T-cell (primary cell): ENCODE results near the gene HEPHL1. TPM values are rescaled to one million over a fixed set of nuclear protein-coding genes. Genes with fewer than 3 reads are reported as not detected.

ENCODE experiments used
- ATAC-seq, 4 experiments: fragments of 200-7000 bp in 3 of 4; fragments of 150-1000 bp in 1 of 4; cut with Tn5 transposase; replicated peaks in 1 of 4; 1 replicate in 3 of 4; 2 replicates in 1 of 4; pipeline ENCODE4 v1.10.0; 2021; ENCODE audit warnings: moderate library complexity in 3 of 4, mild to moderate bottlenecking in 2 of 4, moderate number of reproducible peaks in 1 of 4
- CTCF ChIA-PET, 2 donors: fragments of 300-600 bp; sonication (Branson Sonifier 250); formaldehyde crosslinking; loops; one replicate each; lab custom pipeline; 2022; ENCODE audit warnings: antibody characterized with exemption in 2 of 2; lab: Charles Lee
- POLR2A ChIA-PET, 2 donors: fragments of 300-600 bp; sonication (Branson Sonifier 250); formaldehyde crosslinking; loops; one replicate each; lab custom pipeline; 2022; ENCODE audit warnings: antibody characterized with exemption in 2 of 2; lab: Charles Lee
- DNase-seq, 35 experiments: peaks; one replicate each; pipeline versions ENCODE4 v3.0.0 to v3.0.0-alpha.2; 2013 to 2023
- H3K27ac ChIP-seq: one replicate; pipeline ENCODE4 v1.5.1; 2013; ENCODE audit warnings: low read length
- H3K27me3 ChIP-seq, 2 experiments: replicated peaks in 1 of 2; 1 replicate in 1 of 2; 2 replicates in 1 of 2; pipeline versions ENCODE4 v1.6.1 to v1.7.0; 2013; ENCODE audit warnings: low read length in 1 of 2, mixed read lengths in 1 of 2; ENCODE audit not compliant: control insufficient read depth in 2 of 2, insufficient read depth in 2 of 2; ENCODE audit errors: extremely low read depth in 1 of 2
- H3K36me3 ChIP-seq, 2 donors: 1 replicate in 1 of 2; 2 replicates in 1 of 2; pipeline versions ENCODE4 v1.6.1 to v1.7.0; 2013; ENCODE audit warnings: low read length in 1 of 2; ENCODE audit not compliant: control insufficient read depth in 2 of 2, insufficient read depth in 1 of 2; ENCODE audit errors: extremely low read depth in 1 of 2
- H3K4me1 ChIP-seq, 2 experiments: 1 replicate in 1 of 2; 2 replicates in 1 of 2; pipeline versions ENCODE4 v1.6.1 to v1.7.0; 2013; ENCODE audit warnings: low read length in 2 of 2, mixed read lengths in 1 of 2; ENCODE audit not compliant: insufficient read depth in 2 of 2, control insufficient read depth in 1 of 2; ENCODE audit errors: extremely low read depth in 1 of 2
- H3K4me3 ChIP-seq, 2 donors: 1 replicate in 1 of 2; 2 replicates in 1 of 2; pipeline versions ENCODE4 v1.5.1 to v1.7.0; 2013; ENCODE audit warnings: mild to moderate bottlenecking in 2 of 2, low read length in 1 of 2, moderate library complexity in 1 of 2; ENCODE audit not compliant: control insufficient read depth in 1 of 2; ENCODE audit errors: extremely low read depth in 1 of 2
- H3K9me3 ChIP-seq: 2 replicates; pipeline ENCODE4 v1.7.0; 2013
- H3K27ac Mint-ChIP-seq, 2 donors: one replicate each; pipeline ENCODE4 v1.8.0; 2020 to 2021; ENCODE audit warnings: mild to moderate bottlenecking in 2 of 2, mixed read lengths in 2 of 2
- H3K27me3 Mint-ChIP-seq, 2 donors: one replicate each; pipeline ENCODE4 v1.8.0; 2021 to 2022; ENCODE audit warnings: mixed read lengths in 2 of 2
- H3K36me3 Mint-ChIP-seq: one replicate; pipeline ENCODE4 v1.8.0; 2021; ENCODE audit warnings: mixed read lengths
- H3K4me1 Mint-ChIP-seq, 3 donors: one replicate each; pipeline ENCODE4 v1.8.0; 2020 to 2022; ENCODE audit warnings: mixed read lengths in 3 of 3, mild to moderate bottlenecking in 1 of 3
- H3K4me3 Mint-ChIP-seq, 3 donors: one replicate each; pipeline ENCODE4 v1.8.0; 2020 to 2022; ENCODE audit warnings: mild to moderate bottlenecking in 3 of 3, mixed read lengths in 3 of 3, moderate library complexity in 3 of 3
- H3K9me3 Mint-ChIP-seq, 3 donors: one replicate each; pipeline ENCODE4 v1.8.0; 2020 to 2022; ENCODE audit warnings: mixed read lengths in 3 of 3
- WGBS: methylation state at CpG from one replicate; pipeline ENCODE4 v1.1.5; 2013; ENCODE audit warnings: missing lambda C conversion rate; ENCODE audit not compliant: insufficient coverage; 5-methylcytosine and 5-hydroxymethylcytosine counted together
- total RNA-seq, 35 experiments: library from RNA in 6 of 35; stranded (reverse) in 6 of 35; fragments of 120-200 nt in 1 of 35; gene quantifications; one replicate each; pipeline versions ENCODE4 v1.2.1 to v1.2.4 and lab custom pipeline; 2013 to 2026

The HEPHL1 gene
- total RNA-seq, 5 donors from 2014 or later (not counting 1 experiment from before 2014, with no cell fraction given) = not detected

DNA sequence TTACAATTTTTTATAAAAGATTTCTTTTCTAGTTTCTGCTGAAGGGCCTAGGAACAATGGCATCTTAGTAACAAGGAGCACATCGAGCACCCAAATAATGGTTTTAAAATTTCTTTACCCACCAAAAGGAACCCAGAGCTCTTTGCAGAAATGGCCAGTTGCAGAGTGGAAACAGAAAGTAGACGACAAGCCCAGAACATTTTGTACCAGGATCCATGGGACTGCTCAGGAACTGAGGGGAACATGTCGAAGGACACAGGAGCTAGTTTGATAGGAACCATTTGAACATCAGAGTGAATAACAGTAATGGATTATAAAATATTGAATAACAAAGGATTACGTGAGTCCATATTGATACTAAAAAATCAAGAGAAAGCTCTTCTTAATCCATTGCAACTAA is 124.8 kb downstream of the HEPHL1 start:
- Histone ChIP-seq H3K27me3 (no peaks in the 10 kb centered on the region), H3K4me1 (peaks cover 6 to 34% of the 10 kb centered on the region in 2 experiments), H3K27ac (no peak overlapping the region), H3K4me3 (no peak overlapping the region), H3K9me3 (no peaks in the 10 kb centered on the region), H3K36me3 (no peaks in the 10 kb centered on the region)
- ChIA-PET POLR2A (no interaction called here), CTCF (no interaction called here)
- Mint-ChIP-seq H3K4me1 (peaks cover 82 to 87% (median 83%) of the 10 kb centered on the region in 3 donors), H3K27me3 (no peaks in the 10 kb centered on the region), H3K4me3 (no peak overlapping the region), H3K9me3 (no peaks in the 10 kb centered on the region), H3K27ac (no peak overlapping the region), H3K36me3 (peaks cover 3% of the 10 kb centered on the region)
- no peak for ATAC-seq
- WGBS = 93% methylated on average over 2 of the region's 4 CpGs
- no peak for DNase-seq

DNA sequence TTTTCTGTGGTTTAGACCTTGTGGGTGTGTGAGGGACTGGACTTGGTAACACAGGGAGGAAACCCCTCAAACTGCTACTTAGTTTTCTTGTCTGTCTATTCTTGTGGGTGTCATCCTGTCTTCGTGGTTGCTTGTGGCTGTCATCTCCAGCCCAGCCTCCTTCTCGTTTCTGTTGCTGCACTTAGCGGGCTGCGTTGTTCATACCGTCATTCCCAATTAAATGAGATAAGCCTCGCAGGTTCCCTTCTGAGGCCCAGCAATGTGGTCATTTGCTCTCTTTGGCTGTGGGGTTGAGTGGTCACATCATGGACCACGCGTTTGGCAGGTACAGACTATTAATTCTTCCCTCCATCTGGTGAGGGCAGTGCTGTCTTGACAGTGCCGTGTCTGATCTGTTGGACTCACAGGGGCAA is 126.3 kb downstream of the HEPHL1 start:
- WGBS = 20% methylated on average over 2 of the region's 9 CpGs
- CTCF ChIA-PET = no interaction called here
- Histone ChIP-seq H3K27me3 (no peaks in the 10 kb centered on the region), H3K36me3 (no peaks in the 10 kb centered on the region), H3K4me3 (no peak overlapping the region), H3K4me1 (peaks cover 6 to 30% of the 10 kb centered on the region in 2 experiments), H3K27ac (no peak overlapping the region), H3K9me3 (no peaks in the 10 kb centered on the region)
- peaks cover 3% of the 10 kb centered on the region for H3K36me3 Mint-ChIP-seq
- no peaks in the 10 kb centered on the region for H3K9me3 Mint-ChIP-seq
- POLR2A ChIA-PET = no interaction called here
- ATAC-seq (peak in 3 of 4 experiments; percentile 39 to 75 (median 70)), DNase-seq (peak in 2 of 35 experiments; percentile 12 to 33)
- H3K27me3 Mint-ChIP-seq = no peaks in the 10 kb centered on the region
- H3K27ac Mint-ChIP-seq = no peak overlapping the region
- H3K4me1 Mint-ChIP-seq = peaks cover 92 to 94% (median 94%) of the 10 kb centered on the region in 3 donors
- peak overlapping the region; percentile 4 to 67 (median 8) for H3K4me3 Mint-ChIP-seq

DNA sequence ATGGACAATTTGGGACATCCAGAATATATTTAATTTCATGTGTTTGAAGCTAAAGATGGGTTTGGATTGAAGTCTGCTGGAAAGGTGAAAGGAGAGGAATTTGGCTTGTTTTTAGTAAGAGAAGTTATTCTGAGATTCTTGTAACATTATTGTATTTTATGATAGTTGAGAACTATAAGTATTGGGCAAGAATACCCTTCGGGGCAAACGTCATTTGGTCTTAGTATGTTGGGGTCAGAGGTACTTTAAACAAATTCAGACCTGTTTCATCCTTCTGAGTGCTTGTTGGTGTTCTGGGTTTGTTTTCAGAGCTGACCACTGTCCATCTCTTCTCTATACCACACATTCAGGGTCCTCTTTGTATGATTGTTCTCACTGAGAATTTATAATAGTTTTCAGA is 127.0 kb downstream of the HEPHL1 start:
- ChIA-PET CTCF (no interaction called here), POLR2A (interaction anchor here in 1 of 2 donors (0.6 kb wide), 1 partner anchor 973 kb away, joined by 3 read pairs; no protein-coding TSS in a partner anchor)
- H3K4me1 ChIP-seq = peaks cover 6 to 30% of the 10 kb centered on the region in 2 experiments
- H3K36me3 Mint-ChIP-seq = peaks cover 6% of the 10 kb centered on the region
- no peak for ATAC-seq
- H3K9me3 ChIP-seq = no peaks in the 10 kb centered on the region
- H3K4me3 ChIP-seq = no peak overlapping the region
- H3K27ac ChIP-seq = no peak overlapping the region
- H3K27me3 ChIP-seq = no peaks in the 10 kb centered on the region
- peaks cover 93 to 95% (median 94%) of the 10 kb centered on the region in 3 donors for H3K4me1 Mint-ChIP-seq
- H3K4me3 Mint-ChIP-seq = no peak overlapping the region
- no peaks in the 10 kb centered on the region for H3K9me3 Mint-ChIP-seq
- H3K36me3 ChIP-seq = no peaks in the 10 kb centered on the region
- no peak overlapping the region for H3K27ac Mint-ChIP-seq
- WGBS = 90% methylated on average over 2 of the region's 2 CpGs
- H3K27me3 Mint-ChIP-seq = no peaks in the 10 kb centered on the region
- no peak for DNase-seq

DNA sequence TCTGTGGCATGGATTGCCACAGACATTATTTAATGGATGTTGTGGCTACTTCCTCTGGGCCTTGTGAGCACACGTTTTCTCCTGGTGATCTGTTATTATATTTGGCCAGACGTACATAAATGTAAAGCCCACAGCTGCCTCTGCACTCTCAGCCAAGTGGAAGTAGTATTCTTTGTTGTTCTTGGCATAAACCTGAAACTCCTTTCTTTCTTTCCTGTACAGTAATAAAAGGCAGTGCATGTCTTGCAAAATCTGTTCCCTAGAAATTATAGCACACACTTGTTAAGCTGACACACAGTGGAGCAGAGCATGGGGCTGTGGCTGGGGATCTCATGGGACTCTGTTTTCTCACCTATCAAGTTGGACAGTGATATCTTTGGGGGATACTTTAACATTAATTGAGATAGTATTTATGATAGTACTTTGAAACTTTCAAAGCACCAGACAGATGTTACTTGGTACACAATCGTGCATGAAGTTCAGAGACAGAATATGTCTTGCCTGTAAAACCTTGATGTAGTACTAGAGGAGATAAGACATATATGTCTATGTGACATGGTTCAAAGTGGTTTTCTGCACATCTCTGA is 128.4 kb downstream of the HEPHL1 start:
- no peak for ATAC-seq
- peaks cover 86 to 90% (median 89%) of the 10 kb centered on the region in 3 donors for H3K4me1 Mint-ChIP-seq
- Histone ChIP-seq H3K36me3 (peaks cover 0 to 7% of the 10 kb centered on the region in 2 donors), H3K9me3 (no peaks in the 10 kb centered on the region), H3K4me3 (no peak overlapping the region), H3K27ac (no peak overlapping the region), H3K4me1 (peaks cover 6 to 26% of the 10 kb centered on the region in 2 experiments), H3K27me3 (no peaks in the 10 kb centered on the region)
- 54% methylated on average over 2 of the region's 3 CpGs for WGBS
- no peak overlapping the region for H3K4me3 Mint-ChIP-seq
- POLR2A ChIA-PET = no interaction called here
- H3K36me3 Mint-ChIP-seq = peaks cover 17% of the 10 kb centered on the region
- H3K9me3 Mint-ChIP-seq = no peaks in the 10 kb centered on the region
- H3K27me3 Mint-ChIP-seq = no peaks in the 10 kb centered on the region
- DNase-seq = no peak
- no peak overlapping the region for H3K27ac Mint-ChIP-seq
- CTCF ChIA-PET = no interaction called here

DNA sequence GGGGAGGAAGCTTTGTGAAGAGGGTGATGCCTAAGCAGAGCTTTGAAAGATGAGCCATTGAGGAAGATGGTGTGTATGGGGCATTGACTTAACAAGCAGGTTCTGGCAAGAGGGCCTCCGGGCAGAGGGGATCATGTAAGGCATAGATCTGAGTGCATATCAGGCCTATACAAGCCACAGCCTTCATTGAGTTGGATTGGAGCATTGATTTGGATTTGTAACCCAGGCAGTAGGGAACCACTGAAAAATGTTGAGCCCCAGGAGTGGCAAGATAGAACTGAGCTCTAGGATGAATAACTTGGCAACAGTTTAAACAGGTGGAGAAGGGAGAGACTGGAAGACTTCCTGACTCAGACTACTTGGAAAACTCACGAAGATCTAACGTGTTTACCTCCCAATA is 128.9 kb downstream of the HEPHL1 start:
- Histone ChIP-seq H3K27me3 (no peaks in the 10 kb centered on the region), H3K36me3 (peaks cover 0 to 7% of the 10 kb centered on the region in 2 donors), H3K4me1 (peaks cover 6 to 25% of the 10 kb centered on the region in 2 experiments), H3K27ac (no peak overlapping the region), H3K9me3 (no peaks in the 10 kb centered on the region), H3K4me3 (no peak overlapping the region)
- H3K27me3 Mint-ChIP-seq = no peaks in the 10 kb centered on the region
- H3K4me3 Mint-ChIP-seq = no peak overlapping the region
- 63% methylated on average over 1 of the region's 3 CpGs for WGBS
- peaks cover 81 to 84% (median 84%) of the 10 kb centered on the region in 3 donors for H3K4me1 Mint-ChIP-seq
- no peak for DNase-seq
- ChIA-PET POLR2A (no interaction called here), CTCF (no interaction called here)
- no peak overlapping the region for H3K27ac Mint-ChIP-seq
- no peak for ATAC-seq
- H3K36me3 Mint-ChIP-seq = peaks cover 18% of the 10 kb centered on the region
- H3K9me3 Mint-ChIP-seq = no peaks in the 10 kb centered on the region

DNA sequence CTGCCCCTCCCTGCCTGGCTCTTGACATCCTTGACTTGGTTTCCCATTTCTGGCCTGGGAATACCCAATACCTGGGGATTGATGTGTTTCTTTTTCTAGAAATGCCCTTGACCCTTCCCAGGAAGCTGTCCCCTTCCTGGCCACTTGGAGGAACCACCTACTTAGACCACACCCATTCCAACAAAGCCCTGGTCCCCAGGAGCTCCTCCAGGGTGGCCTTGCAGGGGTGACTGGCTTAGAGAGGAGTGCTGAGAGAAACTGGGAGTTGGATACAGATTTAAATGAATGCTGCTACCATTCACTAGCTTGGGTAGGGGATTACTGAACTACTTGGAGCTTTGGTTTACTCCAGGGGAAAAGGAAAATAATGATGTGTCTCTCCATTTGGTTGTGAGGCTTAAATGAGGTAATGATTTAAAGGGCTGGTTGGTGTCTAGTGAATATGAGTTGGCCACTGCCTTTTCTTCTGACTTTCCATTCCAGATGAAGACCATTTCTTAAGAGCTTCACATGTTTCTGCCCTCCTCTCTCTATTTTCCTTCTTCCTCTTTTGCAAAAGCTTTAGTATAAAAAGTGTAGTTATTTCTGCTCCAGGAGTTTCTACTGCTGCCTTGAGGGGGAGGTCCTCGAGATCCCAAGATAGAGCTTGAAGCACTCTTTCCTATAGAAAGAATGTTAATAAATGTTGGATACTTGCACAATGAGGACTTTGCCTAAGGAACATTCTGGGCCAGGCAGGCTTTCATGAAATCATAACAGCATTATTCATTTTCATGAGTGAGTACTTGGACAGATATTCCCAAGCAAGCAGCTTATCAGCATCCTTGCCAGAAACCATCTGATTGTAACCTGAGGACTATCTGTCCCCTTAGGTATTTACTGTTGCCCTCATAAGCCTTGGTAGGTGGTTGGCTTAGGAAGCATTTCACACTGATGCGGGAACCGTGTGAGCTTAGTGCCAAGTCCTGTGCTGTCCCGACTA is 129.8 kb downstream of the HEPHL1 start:
- H3K27me3 Mint-ChIP-seq = no peaks in the 10 kb centered on the region
- no peak for ATAC-seq
- peaks cover 0 to 7% of the 10 kb centered on the region in 2 donors for H3K36me3 ChIP-seq
- DNase-seq = no peak
- H3K27ac ChIP-seq = no peak overlapping the region
- WGBS = no CpG with 5 or more reads among the region's 4 CpGs
- H3K4me3 ChIP-seq = no peak overlapping the region
- H3K9me3 Mint-ChIP-seq = no peaks in the 10 kb centered on the region
- H3K4me1 ChIP-seq = peaks cover 6 to 25% of the 10 kb centered on the region in 2 experiments
- POLR2A ChIA-PET = interaction anchor here in 1 of 2 donors (0.6 kb wide), 1 partner anchor 1407 kb away, joined by 3 read pairs; no protein-coding TSS in a partner anchor
- peaks cover 22% of the 10 kb centered on the region for H3K36me3 Mint-ChIP-seq
- no peaks in the 10 kb centered on the region for H3K27me3 ChIP-seq
- CTCF ChIA-PET = no interaction called here
- no peak overlapping the region for H3K4me3 Mint-ChIP-seq
- no peaks in the 10 kb centered on the region for H3K9me3 ChIP-seq
- peaks cover 73 to 77% (median 74%) of the 10 kb centered on the region in 3 donors for H3K4me1 Mint-ChIP-seq
- peak overlapping the region; percentile 9 to 42 for H3K27ac Mint-ChIP-seq
